Central memory CD4-positive, alpha-beta T cell (primary cell): ENCODE data around the gene ZNF518A.

Experiments used
- DNase-seq: peaks from one replicate; pipeline ENCODE4 v3.0.0; 2022
- total RNA-seq, 3 experiments: gene quantifications; one replicate each; lab custom pipeline; 2026; lab: John Stamatoyannopoulos, UW

Gene ZNF518A, protein sequence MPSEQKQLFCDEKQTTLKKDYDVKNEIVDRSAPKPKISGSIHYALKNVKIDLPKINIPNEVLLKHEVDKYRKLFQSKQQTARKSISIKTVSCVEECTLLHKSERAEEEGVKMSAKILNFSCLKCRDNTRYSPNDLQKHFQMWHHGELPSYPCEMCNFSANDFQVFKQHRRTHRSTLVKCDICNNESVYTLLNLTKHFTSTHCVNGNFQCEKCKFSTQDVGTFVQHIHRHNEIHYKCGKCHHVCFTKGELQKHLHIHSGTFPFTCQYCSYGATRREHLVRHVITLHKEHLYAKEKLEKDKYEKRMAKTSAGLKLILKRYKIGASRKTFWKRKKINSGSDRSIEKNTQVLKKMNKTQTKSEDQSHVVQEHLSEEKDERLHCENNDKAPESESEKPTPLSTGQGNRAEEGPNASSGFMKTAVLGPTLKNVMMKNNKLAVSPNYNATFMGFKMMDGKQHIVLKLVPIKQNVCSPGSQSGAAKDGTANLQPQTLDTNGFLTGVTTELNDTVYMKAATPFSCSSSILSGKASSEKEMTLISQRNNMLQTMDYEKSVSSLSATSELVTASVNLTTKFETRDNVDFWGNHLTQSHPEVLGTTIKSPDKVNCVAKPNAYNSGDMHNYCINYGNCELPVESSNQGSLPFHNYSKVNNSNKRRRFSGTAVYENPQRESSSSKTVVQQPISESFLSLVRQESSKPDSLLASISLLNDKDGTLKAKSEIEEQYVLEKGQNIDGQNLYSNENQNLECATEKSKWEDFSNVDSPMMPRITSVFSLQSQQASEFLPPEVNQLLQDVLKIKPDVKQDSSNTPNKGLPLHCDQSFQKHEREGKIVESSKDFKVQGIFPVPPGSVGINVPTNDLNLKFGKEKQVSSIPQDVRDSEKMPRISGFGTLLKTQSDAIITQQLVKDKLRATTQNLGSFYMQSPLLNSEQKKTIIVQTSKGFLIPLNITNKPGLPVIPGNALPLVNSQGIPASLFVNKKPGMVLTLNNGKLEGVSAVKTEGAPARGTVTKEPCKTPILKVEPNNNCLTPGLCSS (N-terminal part only)
- 47.2 to 88.2 (median 72.9) reads per million in 3 experiments for total RNA-seq

- peak; percentile 92 for DNase-seq
These were observed at the start of gene ZNF518A for GRCh38 chr10:96129387-96130325. Gene ZNF518A (plus strand): TSS chr10:96130297. CDS start chr10:96156323, 26,026 bp downstream.

DNA sequence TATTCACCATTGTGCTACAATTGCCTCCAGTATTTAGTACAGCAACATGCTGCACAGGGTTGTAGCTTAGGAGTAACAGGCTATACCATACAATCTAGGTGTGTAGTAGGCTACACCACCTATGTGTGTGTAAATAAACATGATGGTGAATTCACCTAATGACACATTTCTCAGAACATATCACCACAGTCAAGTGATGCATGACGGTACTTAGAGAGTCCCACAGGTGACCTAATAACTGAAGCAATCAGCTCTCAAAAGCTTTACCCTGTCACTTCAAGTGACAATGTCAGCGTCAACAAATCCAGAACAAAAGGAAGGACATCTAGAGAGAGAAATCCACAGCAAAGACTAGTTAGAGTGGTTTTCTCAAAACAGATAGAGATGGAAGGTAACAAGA lies 47.9 kb upstream of the ZNF518A start:
- no peak for DNase-seq

GRCh38 chr10:96082748-96083147 lies 47.3 kb upstream of the ZNF518A start:
- DNase-seq, result no peak

- no peak for DNase-seq
These were observed 41.0 kb upstream of the ZNF518A start for GRCh38 chr10:96089116-96089515.

DNA sequence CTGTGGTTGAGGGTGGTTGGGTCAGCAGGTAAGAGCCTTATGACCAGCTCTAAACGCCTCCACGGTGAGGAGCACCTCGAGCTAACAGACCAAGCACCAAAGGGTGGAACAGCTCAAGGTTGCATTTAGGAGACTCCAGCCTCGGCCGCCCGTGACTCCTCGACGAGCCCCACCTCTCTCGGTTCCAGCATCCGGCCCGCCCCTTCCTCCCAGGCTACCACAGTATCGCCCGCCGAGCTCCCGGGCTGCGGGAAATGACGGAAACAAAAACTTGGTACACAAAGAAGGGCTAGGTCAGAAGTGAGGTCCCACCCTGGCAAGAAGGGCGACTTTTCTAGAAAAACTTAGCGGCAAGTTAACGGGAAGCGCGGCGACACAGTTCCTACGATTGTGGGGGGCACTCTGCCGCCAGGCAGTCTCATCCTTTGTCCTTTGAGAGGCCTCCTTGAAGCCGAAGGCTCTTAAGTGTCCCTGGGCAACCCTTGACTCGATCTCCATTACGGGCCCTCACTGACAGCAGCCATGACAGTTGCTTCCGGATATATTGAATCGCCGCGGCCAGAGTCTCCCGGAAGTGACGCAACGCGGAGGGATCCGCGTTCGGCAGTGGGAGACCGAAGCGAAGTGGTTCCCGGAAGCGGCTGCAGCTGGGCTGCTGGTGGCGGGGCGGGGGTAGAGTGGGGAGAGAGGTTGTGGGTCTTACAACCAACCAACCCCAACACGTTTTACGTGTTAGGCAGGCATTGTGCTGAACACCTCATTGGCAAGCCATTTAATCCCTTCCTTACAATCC lies 40.2 kb upstream of the ZNF518A start:
- peak; percentile 91 for DNase-seq

DNA sequence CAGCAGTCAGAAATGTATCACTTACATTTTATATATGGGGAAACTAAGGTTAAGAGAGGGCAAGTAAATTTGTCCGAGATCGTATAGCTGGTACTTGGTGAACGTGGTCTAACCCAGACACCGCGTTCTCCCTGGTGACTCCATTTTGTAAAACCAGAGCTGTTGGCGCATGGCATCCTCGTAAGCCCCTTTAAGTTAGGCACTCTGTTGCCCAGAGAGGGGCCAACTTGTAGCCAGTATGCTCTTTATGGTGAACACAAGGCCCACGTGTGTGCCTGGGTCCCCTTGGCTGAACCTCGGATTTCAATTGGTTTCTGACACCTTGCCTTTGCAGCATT lies 39.7 kb upstream of the ZNF518A start:
- no peak for DNase-seq

- DNase-seq, result no peak
These were observed 36.9 kb upstream of the ZNF518A start for GRCh38 chr10:96092999-96093767.

DNA sequence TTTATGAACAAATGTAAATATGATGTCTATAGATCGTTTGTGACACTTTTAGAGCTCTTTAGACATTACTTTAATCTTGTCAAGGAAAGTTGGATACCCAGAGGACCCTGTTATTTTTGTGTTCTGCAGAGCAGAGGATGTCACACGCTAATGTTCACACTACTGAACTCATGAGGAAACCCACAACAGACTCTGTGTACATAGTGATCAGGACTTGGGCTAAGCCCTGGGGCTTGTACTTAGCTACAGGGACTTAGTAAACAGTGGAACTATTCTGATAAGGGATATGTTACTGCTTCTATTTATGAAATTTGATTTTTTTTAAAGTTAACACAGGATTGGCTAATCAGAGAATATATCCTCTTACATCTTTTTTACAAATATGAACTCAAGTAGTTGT lies 36.1 kb upstream of the ZNF518A start:
- DNase-seq, result no peak

DNA sequence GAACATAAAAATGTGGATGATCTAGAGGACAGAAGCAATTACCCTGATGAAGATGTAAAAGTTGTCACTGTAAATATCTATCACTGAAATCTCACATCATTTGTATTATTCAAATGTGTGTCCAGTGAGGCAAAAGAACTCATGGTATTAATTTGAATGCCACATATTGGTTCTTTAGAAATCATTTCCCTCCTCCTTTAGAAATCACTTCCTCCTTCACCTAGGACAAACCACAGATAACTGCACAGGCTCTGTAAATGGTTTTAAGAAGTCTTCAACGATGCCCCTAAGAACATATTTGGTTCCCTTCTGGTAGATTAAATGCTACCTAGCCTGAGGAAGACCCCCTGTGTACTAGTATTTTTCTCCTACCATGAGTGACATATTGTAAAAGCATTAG lies 33.1 kb upstream of the ZNF518A start:
- no peak for DNase-seq

DNA sequence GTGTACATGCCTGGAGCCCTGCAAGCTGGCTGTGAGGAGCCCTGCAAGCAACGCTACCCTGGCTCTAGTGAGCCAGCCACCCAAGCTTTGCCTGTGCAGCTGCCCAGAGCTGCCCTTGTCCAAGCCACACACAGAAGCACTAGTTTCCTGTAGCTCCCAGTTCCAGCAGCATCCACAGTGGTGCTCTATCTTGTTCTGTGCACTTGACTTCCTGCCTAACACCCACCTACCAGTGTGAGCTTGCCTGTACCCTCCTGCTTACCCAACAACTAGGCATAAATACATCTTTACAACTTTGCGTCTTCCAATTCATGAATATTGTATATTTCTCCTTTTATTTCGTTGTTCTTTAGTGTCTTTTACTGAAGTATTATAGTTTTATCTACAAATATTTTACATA lies 32.2 kb upstream of the ZNF518A start:
- DNase-seq, result no peak

DNA sequence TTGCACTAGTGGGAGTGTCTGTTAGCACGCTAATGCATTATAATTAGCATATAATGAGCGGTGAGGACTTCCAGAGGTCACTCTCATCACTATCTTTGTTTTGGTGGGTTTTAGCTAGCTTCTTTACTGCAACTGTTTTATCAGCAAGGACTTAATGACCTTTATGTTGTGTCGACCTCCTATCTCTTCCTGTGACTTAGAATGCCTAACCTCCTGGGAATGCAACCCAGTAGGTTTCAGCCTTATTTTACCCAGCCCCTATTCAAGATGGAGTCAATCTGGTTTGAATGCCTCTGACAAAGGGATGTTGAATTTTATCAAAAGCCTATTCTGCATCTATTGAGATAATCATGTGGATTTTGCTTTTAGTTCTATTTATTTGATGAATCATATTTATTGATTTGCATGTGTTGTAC lies 22.5 kb upstream of the ZNF518A start:
- DNase-seq, result no peak

GRCh38 chr10:96112531-96112930 lies 17.6 kb upstream of the ZNF518A start:
- DNase-seq, result no peak

DNA sequence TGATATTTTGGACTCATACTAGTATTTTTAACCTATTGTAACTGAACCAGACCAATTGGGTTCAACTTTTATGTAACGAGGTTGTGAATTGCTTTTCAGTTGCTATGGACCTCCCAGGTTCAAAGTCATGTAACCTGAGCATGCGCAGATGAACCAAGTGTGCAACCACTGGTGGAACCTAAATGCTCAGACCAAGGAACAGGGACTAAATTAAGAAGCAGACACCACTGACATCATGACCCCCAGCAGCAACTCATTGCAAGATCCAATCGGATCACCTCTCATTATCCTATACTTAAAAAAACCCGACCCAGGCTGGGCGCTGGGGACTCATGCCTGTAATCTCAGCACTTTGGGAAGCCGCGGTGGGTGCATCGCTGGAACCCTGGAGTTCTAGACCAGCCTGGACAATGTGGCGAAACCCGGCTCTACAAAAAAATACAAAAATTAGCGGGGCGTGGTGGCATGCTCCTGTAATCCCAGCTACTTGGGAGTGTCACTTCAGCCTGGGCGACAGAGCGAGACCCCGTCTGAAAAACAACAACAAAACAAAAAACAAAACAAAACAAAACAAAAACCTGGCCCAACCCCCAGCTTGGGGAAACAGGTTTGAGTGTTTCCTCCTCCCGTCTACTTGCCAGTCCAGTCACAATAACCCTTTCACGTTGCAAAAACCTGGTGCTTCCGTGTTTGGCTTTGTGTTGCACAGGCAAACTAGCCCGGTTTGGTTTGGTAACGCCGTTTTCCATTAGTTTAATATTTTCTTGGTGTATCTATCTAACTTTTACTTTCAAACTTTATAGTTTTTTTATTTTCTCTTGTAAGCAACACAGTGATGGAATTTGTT lies 11.3 kb upstream of the ZNF518A start:
- DNase-seq, result no peak

- DNase-seq, result no peak
These were observed 7.3 kb upstream of the ZNF518A start for GRCh38 chr10:96122824-96123223.

GRCh38 chr10:96124230-96125141 lies 5.6 kb upstream of the ZNF518A start:
- no peak for DNase-seq

DNA sequence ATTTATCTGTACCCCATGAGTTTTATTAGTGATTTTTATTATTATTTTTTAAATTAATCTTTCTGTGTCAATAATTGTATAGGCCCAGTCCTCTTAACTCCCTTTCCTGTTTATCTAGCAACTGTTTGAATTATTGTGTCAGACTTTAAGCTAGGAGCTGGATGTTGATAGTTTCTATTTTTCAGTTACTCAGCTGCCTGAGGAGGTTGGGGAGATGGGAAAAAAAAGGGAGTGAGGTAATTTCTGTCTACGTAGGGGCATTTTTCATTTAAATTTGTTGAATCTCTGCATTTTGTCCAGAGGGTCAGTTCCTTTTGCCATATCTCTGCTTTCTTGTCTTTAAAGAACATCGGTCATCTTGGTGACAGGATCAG lies 5.0 kb upstream of the ZNF518A start:
- no peak for DNase-seq

DNA sequence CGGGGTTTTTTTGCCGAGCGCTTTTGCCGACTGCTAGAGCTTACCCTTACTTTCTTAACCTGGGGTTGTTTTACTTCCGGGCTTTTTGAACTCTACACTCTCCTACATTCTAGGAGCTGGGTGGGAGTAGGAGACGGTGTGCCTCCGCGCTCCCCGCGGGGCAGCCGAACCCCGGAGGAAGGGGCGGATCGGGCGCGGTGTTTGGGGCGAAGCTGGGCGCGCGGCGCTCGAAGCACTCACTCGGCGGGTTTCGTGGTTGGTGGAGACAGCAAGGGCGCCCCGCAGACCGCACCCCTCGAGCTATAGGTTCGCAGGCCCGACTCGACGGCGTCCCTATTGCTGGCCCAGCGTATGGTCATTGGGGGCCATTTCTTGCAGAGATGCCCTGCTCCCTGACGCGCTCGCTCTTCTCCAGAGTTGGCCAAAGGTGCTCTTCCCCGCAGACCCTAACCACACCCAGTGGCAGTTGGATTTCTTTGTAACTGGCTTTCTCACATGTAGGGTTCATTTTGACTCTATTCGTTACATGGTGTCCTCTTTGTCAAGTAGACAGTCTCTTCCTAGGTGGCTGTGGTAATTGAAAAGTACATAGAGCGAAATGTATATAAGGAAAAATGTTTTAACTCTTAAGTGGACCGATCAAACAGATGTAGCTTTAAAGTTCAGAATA lies 364 bp downstream of the ZNF518A start:
- no peak for DNase-seq

- DNase-seq, result no peak
These were observed 1.5 kb downstream of the ZNF518A start for GRCh38 chr10:96131621-96132020.
